ENCODE measurements around the gene KDM5B. TPM values are rescaled to one million over a fixed set of nuclear protein-coding genes. Genes with fewer than 3 reads are reported as not detected.

The KDM5B gene
- total and polyA plus RNA-seq, 9 of the 15 experiments (the other 6 are each of a cell fraction or from before 2014, with no cell fraction given) = 15.4 to 90.6 (median 57.1) TPM

GRCh38 chr1:202681736-202682420, 126.3 kb downstream of the KDM5B start (continued):
- no peak for TF ChIP-seq BACH1 (tag; IDR thresholded peaks at IDR 0.05)

DNA sequence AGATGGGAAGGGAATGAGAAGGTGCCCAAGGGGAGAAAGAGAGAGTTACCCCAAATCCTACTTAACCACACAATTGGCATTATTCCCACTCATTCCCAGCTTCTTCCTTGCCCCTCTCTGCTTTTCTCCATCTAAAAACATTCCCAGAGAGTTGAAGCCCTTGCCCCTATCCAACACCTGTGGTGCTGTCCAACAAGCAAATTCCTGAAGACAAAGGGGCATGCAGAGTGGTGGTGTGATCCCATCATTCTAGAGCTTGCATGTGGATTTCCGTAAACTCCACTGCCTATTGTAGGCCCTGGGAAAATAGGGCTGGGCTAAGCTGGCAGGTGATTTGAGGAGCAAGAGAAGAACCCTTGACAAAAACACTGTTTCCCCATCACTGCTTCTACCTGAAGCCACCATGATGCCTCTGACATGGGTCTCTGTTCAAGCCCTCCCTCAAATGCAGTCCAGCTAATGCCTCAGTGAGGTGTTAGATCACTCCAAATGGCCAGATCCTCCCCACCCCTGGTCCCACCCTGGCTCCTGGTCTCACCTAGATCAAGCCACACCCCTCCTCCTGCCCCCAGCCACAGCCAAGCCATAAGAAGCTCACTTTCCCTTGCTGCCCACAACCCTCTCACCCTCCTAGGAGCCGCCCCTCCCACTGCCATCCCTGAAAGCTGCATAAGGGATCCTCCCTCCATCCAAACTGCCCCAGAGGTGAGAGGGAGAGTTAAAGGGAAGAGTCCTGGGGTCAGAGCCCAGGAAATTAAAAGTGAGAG, 127.5 kb downstream of the KDM5B start:
- no peak for FAIRE-seq
- in situ Hi-C loops (cut with MboI) = no loop called here
- no peak for TF ChIP-seq MYNN (IDR thresholded peaks at IDR 0.05)
- TF ChIP-seq MYNN (CRISPR knock-in tag; IDR thresholded peaks at IDR 0.05) = no peak
- TF ChIP-seq EHMT2 (IDR thresholded peaks at IDR 0.05) = peak; percentile 89
- TF ChIP-seq HDAC8 (tag; IDR thresholded peaks at IDR 0.05) = no peak
- TF ChIP-seq CTCFL (IDR thresholded peaks at IDR 0.05; ENCODE audit: borderline replicate concordance, insufficient read depth, low read depth, low read length, poor library complexity, severe bottlenecking) = no peak
- TF ChIP-seq C11orf30 (IDR thresholded peaks at IDR 0.05; ENCODE audit: low read depth) = no peak
- TF ChIP-seq, protein P1, sequence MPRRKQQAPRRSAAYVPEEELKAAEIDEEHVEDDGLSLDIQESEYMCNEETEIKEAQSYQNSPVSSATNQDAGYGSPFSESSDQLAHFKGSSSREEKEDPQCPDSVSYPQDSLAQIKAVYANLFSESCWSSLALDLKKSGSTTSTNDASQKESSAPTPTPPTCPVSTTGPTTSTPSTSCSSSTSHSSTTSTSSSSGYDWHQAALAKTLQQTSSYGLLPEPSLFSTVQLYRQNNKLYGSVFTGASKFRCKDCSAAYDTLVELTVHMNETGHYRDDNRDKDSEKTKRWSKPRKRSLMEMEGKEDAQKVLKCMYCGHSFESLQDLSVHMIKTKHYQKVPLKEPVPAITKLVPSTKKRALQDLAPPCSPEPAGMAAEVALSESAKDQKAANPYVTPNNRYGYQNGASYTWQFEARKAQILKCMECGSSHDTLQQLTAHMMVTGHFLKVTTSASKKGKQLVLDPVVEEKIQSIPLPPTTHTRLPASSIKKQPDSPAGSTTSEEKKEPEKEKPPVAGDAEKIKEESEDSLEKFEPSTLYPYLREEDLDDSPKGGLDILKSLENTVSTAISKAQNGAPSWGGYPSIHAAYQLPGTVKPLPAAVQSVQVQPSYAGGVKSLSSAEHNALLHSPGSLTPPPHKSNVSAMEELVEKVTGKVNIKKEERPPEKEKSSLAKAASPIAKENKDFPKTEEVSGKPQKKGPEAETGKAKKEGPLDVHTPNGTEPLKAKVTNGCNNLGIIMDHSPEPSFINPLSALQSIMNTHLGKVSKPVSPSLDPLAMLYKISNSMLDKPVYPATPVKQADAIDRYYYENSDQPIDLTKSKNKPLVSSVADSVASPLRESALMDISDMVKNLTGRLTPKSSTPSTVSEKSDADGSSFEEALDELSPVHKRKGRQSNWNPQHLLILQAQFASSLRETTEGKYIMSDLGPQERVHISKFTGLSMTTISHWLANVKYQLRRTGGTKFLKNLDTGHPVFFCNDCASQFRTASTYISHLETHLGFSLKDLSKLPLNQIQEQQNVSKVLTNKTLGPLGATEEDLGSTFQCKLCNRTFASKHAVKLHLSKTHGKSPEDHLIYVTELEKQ (CRISPR knock-in tag; IDR thresholded peaks at IDR 0.05) = no peak
- TF ChIP-seq, protein P2, sequence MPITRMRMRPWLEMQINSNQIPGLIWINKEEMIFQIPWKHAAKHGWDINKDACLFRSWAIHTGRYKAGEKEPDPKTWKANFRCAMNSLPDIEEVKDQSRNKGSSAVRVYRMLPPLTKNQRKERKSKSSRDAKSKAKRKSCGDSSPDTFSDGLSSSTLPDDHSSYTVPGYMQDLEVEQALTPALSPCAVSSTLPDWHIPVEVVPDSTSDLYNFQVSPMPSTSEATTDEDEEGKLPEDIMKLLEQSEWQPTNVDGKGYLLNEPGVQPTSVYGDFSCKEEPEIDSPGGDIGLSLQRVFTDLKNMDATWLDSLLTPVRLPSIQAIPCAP (CRISPR knock-in tag; IDR thresholded peaks at IDR 0.05; ENCODE audit: borderline replicate concordance) = no peak
- no peak for TF ChIP-seq GABPA (tag; conservative IDR thresholded peaks at IDR 0.05; ENCODE audit: low read depth)
- no peak for TF ChIP-seq NR0B1 (IDR thresholded peaks at IDR 0.05; ENCODE audit: partially characterized antibody)

More for the DNA sequence above, 127.5 kb downstream of the KDM5B start:
- ATAC-seq (no peak), DNase-seq (ENCODE audit: extremely low read depth in 1 of 4, low spot score in 3 of 4) (no peak)
- Histone ChIP-seq H3K79me2 (ENCODE audit: control insufficient read depth, insufficient read depth, low read length) (no peaks in the 10 kb centered on the region), H3K27me3 (ENCODE audit: control insufficient read depth in 2 of 2, insufficient read depth in 2 of 2, low read length in 2 of 2) (peaks cover 21 to 56% of the 10 kb centered on the region in 2 experiments; a peak in 3 of 5 replicates), H3K9ac (ENCODE audit: insufficient read depth in 1 of 2, low read depth in 2 of 2, low read length in 2 of 2) (no peak overlapping the region), H3K4me3 (no peak overlapping the region), H3K36me3 (ENCODE audit: control insufficient read depth, insufficient read depth, low read length) (no peaks in the 10 kb centered on the region), H3K9me1 (ENCODE audit: control insufficient read depth, insufficient read depth, low read length) (no peaks in the 10 kb centered on the region), H3K4me2 (ENCODE audit: insufficient read depth, low read length) (no peak overlapping the region), H3K27ac (ENCODE audit: extremely low read depth, low read depth, low read length) (no peak overlapping the region), H4K20me1 (replicated peaks; ENCODE audit: control insufficient read depth, insufficient read depth, low read length) (no peaks in the 10 kb centered on the region), H3K4me1 (replicated peaks in 1 of 2; ENCODE audit: control insufficient read depth in 2 of 2, insufficient read depth in 2 of 2, low read length in 2 of 2) (no peaks in the 10 kb centered on the region), H2AFZ (ENCODE audit: low read depth, low read length) (no peak overlapping the region), H3K9me3 (replicated peaks; ENCODE audit: control insufficient read depth, insufficient read depth, low read depth, low read length) (no peaks in the 10 kb centered on the region)
- BruUV-seq (replicated peaks) = no TSS peak
- intact Hi-C loops (cut with micrococcal nuclease) = no loop called here
- 3% methylated on average over 2 of the region's 2 CpGs for WGBS (ENCODE audit: insufficient coverage, low coverage, missing lambda C conversion rate)
- ChIA-PET POLR2A (interaction anchor here (0.6 to 1.3 kb wide), 6 partner anchors 12 to 437 kb away, joined by 3 to 6 read pairs (median 4); no protein-coding TSS in a partner anchor), CTCF (ENCODE audit: low intra/inter-chr PET ratio) (no interaction called here)

Measured in K562 (cell line).